Tibial nerve (tissue), 4 donors: ENCODE results near the gene SLIT3. TPM values are rescaled to one million over a fixed set of nuclear protein-coding genes. Genes with fewer than 3 reads are reported as not detected.

Experiments
- DNase-seq, 2 donors: peaks; one replicate each; pipeline ENCODE4 v3.0.0-alpha.2; 2019; ENCODE audit warnings: low spot score in 2 of 2
- H3K27ac ChIP-seq, 4 donors: fragments of 200-600 bp; sonication (generic) in 3 of 4; one replicate each; pipeline ENCODE4 v1.5.1; 2017 to 2019; ENCODE audit warnings: mild to moderate bottlenecking in 1 of 4
- H3K27me3 ChIP-seq, 2 donors: fragments of 200-600 bp; sonication (generic) in 1 of 2; one replicate each; pipeline versions ENCODE4 v1.5.1 to v1.6.0; 2017 to 2019
- H3K36me3 ChIP-seq, 3 donors: fragments of 200-600 bp; sonication (generic); one replicate each; pipeline ENCODE4 v1.5.1; 2018 to 2019
- H3K4me1 ChIP-seq, 4 donors: fragments of 200-600 bp; sonication (generic) in 3 of 4; one replicate each; pipeline ENCODE4 v1.5.1; 2017 to 2019
- H3K4me3 ChIP-seq, 4 donors: fragments of 200-600 bp; sonication (generic) in 3 of 4; one replicate each; pipeline ENCODE4 v1.5.1; 2017 to 2019; ENCODE audit warnings: mild to moderate bottlenecking in 1 of 4, moderate library complexity in 1 of 4
- H3K9me3 ChIP-seq, 4 donors: fragments of 200-600 bp; sonication (generic) in 3 of 4; one replicate each; pipeline ENCODE4 v1.5.1; 2017 to 2019
- CTCF ChIP-seq, 5 experiments: fragments of 200-600 bp in 3 of 5; fragments of 450-650 bp in 2 of 5; sonication (generic) in 3 of 5; IDR thresholded peaks; one replicate each; pipeline ENCODE4 v1.5.1; 2016 to 2019; ENCODE audit warnings: antibody characterized with exemption in 5 of 5, mild to moderate bottlenecking in 3 of 5, moderate library complexity in 2 of 5
- EP300 ChIP-seq, 2 donors: sonication (generic); formaldehyde crosslinking; IDR thresholded peaks; one replicate each; pipeline ENCODE4 v1.6.1; 2017; ENCODE audit warnings: antibody characterized with exemption in 2 of 2, mild to moderate bottlenecking in 1 of 2
- POLR2A ChIP-seq, 2 donors: fragments of 450-650 bp; IDR thresholded peaks; one replicate each; pipeline ENCODE4 v1.6.1; 2017; ENCODE audit warnings: antibody characterized with exemption in 2 of 2, mild to moderate bottlenecking in 2 of 2, moderate library complexity in 2 of 2
- WGBS, 2 donors: methylation state at CpG; one replicate each; pipeline ENCODE4 v1.1.5; 2018; 5-methylcytosine and 5-hydroxymethylcytosine counted together
- total RNA-seq, 4 donors: library from RNA; depleted of rRNA; stranded (reverse); fragments of >200 nt; gene quantifications; one replicate each; pipeline ENCODE4 v1.1.0, GENCODE V29; 2016

The SLIT3 gene
- total RNA-seq, 4 donors from 2014 or later, result 16.6 to 39.0 (median 20.2) TPM

GRCh38 chr5:168776070-168776469 is 524.9 kb downstream of the SLIT3 start:
- 77 to 83% methylated on average over 9 of the region's 9 CpGs for WGBS, 2 donors
- H3K27me3 ChIP-seq, result no peaks in the 10 kb centered on the region
- no peak for DNase-seq
- no peaks in the 10 kb centered on the region for H3K4me1 ChIP-seq
- TF ChIP-seq POLR2A (IDR thresholded peaks at IDR 0.05) (no peak), EP300 (IDR thresholded peaks at IDR 0.05) (no peak), CTCF (IDR thresholded peaks at IDR 0.05) (no peak)
- H3K27ac ChIP-seq, result no peak overlapping the region
- peaks cover 0 to 12% (median 0%) of the 10 kb centered on the region in 3 donors for H3K36me3 ChIP-seq
- no peaks in the 10 kb centered on the region for H3K9me3 ChIP-seq
- H3K4me3 ChIP-seq, result no peak overlapping the region

GRCh38 chr5:168773226-168773625 is 527.7 kb downstream of the SLIT3 start:
- Histone ChIP-seq H3K4me1 (no peaks in the 10 kb centered on the region), H3K9me3 (peaks cover 0 to 3% (median 0%) of the 10 kb centered on the region in 4 donors), H3K4me3 (no peak overlapping the region), H3K27me3 (no peaks in the 10 kb centered on the region), H3K36me3 (peaks cover 0 to 23% (median 0%) of the 10 kb centered on the region in 3 donors), H3K27ac (no peak overlapping the region)
- WGBS, 2 donors, result 58 to 78% methylated on average over 9 of the region's 9 CpGs
- no peak for TF ChIP-seq POLR2A (IDR thresholded peaks at IDR 0.05)
- TF ChIP-seq EP300 (IDR thresholded peaks at IDR 0.05), result no peak
- TF ChIP-seq CTCF (IDR thresholded peaks at IDR 0.05), result no peak
- no peak for DNase-seq

- H3K27me3 ChIP-seq, result no peaks in the 10 kb centered on the region
- H3K4me1 ChIP-seq, result no peaks in the 10 kb centered on the region
- H3K27ac ChIP-seq, result no peak overlapping the region
- peaks cover 0 to 8% (median 0%) of the 10 kb centered on the region in 4 donors for H3K9me3 ChIP-seq
- H3K36me3 ChIP-seq, result peaks cover 0 to 28% (median 0%) of the 10 kb centered on the region in 3 donors
- 84 to 87% methylated on average over 20 to 22 of the region's 22 CpGs for WGBS, 2 donors
- no peak for DNase-seq
- no peak overlapping the region for H3K4me3 ChIP-seq
- TF ChIP-seq EP300 (IDR thresholded peaks at IDR 0.05), result no peak
- no peak for TF ChIP-seq POLR2A (IDR thresholded peaks at IDR 0.05)
- no peak for TF ChIP-seq CTCF (IDR thresholded peaks at IDR 0.05)
Observed at GRCh38 chr5:168772316-168772961, 528.5 kb downstream of the SLIT3 start.

- peaks cover 0 to 8% (median 0%) of the 10 kb centered on the region in 4 donors for H3K9me3 ChIP-seq
- no peak for DNase-seq
- H3K27me3 ChIP-seq, result no peaks in the 10 kb centered on the region
- H3K36me3 ChIP-seq, result peaks cover 0 to 28% (median 0%) of the 10 kb centered on the region in 3 donors
- 71 to 79% methylated on average over 6 of the region's 6 CpGs for WGBS, 2 donors
- TF ChIP-seq CTCF (IDR thresholded peaks at IDR 0.05), result no peak
- TF ChIP-seq EP300 (IDR thresholded peaks at IDR 0.05), result no peak
- no peak for TF ChIP-seq POLR2A (IDR thresholded peaks at IDR 0.05)
- H3K4me3 ChIP-seq, result no peak overlapping the region
- H3K27ac ChIP-seq, result no peak overlapping the region
- no peaks in the 10 kb centered on the region for H3K4me1 ChIP-seq
Observed at GRCh38 chr5:168771678-168772077, 529.3 kb downstream of the SLIT3 start.

GRCh38 chr5:168770996-168771395 is 529.9 kb downstream of the SLIT3 start:
- no peaks in the 10 kb centered on the region for H3K27me3 ChIP-seq
- H3K4me1 ChIP-seq, result peaks cover 0 to 5% (median 0%) of the 10 kb centered on the region in 4 donors
- peaks cover 0 to 8% (median 0%) of the 10 kb centered on the region in 4 donors for H3K9me3 ChIP-seq
- DNase-seq, result no peak
- peaks cover 0 to 28% (median 0%) of the 10 kb centered on the region in 3 donors for H3K36me3 ChIP-seq
- no peak overlapping the region for H3K27ac ChIP-seq
- 96 to 99% methylated on average over 5 of the region's 5 CpGs for WGBS, 2 donors
- H3K4me3 ChIP-seq, result no peak overlapping the region
- TF ChIP-seq CTCF (IDR thresholded peaks at IDR 0.05) (no peak), EP300 (IDR thresholded peaks at IDR 0.05) (no peak), POLR2A (IDR thresholded peaks at IDR 0.05) (no peak)
